ENCODE results near the gene VTI1B.
"Not testable (repeated sequence)": the region's sequence is repeated elsewhere in the genome, so short reads cannot be mapped to it uniquely, and the experiment has no call there.

VTI1B gene

DNA sequence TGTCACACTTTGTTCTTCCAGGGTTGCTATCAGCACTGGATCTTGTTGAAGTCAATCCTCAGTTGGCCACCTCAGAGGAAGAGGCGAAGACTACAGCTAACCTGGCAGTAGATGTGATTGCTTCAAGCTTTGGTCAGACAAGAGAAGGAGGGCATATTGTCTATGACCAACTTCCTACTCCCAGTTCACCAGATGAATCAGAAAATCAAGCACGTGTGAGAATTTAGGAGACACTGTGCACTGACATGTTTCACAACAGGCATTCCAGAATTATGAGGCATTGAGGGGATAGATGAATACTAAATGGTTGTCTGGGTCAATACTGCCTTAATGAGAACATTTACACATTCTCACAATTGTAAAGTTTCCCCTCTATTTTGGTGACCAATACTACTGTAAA, 23.7 kb downstream of the VTI1B start:
- no peaks in the 10 kb centered on the region for H3K4me1 Mint-ChIP-seq
- H3K9me3 Mint-ChIP-seq, result no peaks in the 10 kb centered on the region
- H3K4me3 Mint-ChIP-seq, result no peak overlapping the region
- peak overlapping the region; percentile 42 to 58 for H3K27ac Mint-ChIP-seq
- no peaks in the 10 kb centered on the region for H3K27me3 Mint-ChIP-seq
- ATAC-seq (no peak), DNase-seq (no peak)

DNA sequence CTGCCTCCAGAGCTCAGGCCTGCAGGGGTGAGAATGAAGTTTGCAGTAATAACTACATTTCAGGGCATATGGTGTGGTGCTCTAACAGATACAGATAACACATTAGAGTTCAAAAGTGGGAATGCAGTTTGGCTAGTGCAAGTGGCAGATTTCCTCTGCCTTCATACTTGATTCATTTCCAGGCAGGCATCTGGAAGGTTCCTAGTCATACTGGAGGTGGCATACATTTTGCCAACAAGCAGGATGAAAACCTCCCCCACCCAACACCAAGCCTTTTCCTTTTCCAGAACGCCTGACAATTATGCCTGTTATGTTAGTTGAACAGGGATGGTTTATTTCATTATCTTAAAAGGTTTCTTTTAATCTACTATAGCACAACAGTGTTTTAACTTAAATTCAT, 24.3 kb downstream of the VTI1B start:
- H3K27ac Mint-ChIP-seq, result no peak overlapping the region
- no peaks in the 10 kb centered on the region for H3K4me1 Mint-ChIP-seq
- no peak for ATAC-seq
- DNase-seq, result no peak
- no peaks in the 10 kb centered on the region for H3K27me3 Mint-ChIP-seq
- no peaks in the 10 kb centered on the region for H3K9me3 Mint-ChIP-seq
- H3K4me3 Mint-ChIP-seq, result no peak overlapping the region

DNA sequence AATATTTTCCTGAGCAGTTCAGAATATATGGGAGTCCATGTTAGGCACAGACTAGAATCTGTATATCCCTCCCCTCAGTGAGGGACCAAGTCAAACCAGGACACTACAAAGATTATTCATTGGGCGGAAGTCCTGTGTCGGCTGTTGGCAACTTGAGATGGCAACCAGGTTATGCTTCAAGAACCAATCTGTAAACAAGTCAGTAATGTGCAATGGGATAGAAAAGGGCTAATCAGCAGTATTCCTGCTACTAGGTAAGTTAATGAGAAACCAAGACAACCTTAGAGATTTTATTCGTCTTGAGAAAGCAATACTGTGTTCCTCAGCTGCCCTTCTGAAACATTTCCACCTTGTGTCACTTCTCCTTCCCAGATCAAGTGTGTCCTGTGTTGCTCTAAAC, 28.3 kb downstream of the VTI1B start:
- no peak overlapping the region for H3K4me3 Mint-ChIP-seq
- no peak overlapping the region for H3K27ac Mint-ChIP-seq
- ATAC-seq, result no peak

DNA sequence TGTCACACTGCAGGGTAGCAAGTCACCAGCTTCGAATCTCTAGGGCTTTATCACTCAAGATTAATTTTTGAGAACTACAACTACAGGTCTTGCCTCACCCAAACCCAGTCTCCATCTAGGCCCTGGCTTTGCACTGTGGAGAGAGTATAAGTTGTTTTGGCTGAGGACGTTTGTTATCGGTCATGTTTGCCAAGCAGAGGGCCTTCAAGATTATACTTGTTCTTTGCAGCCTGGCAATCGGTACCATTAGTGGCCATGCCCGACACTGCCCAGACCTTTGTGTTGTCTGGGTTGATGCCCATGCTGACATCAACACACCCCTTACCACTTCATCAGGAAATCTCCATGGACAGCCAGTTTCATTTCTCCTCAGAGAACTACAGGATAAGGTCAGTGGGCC, 29.0 kb downstream of the VTI1B start:
- Mint-ChIP-seq H3K27ac (no peak overlapping the region), H3K27me3 (no peaks in the 10 kb centered on the region), H3K4me1 (peaks cover 13% of the 10 kb centered on the region), H3K9me3 (no peaks in the 10 kb centered on the region), H3K4me3 (no peak overlapping the region)
- ATAC-seq (no peak), DNase-seq (no peak)

More for the DNA sequence above, 28.3 kb downstream of the VTI1B start:
- H3K27me3 Mint-ChIP-seq, result no peaks in the 10 kb centered on the region
- H3K9me3 Mint-ChIP-seq, result no peaks in the 10 kb centered on the region
- no peak for DNase-seq
- H3K4me1 Mint-ChIP-seq, result peaks cover 13% of the 10 kb centered on the region

DNA sequence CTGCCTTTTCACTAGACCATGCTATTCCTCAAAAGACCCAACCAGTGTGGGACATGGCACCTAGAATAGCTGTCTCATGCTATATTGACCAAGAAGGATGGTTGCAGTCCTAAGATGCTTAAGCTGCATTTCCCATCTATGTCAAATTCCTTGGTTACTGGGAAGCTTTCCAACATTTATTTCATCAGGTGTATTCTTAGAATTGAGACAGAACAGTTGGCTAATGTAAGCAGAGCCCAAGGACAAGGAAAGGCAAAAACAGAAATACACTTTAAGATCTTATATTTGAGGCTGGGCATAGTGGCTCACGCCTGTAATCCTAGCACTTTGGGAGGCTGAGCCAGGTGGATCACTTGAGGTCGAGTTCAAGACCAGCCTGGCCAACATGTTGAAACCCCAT, 30.0 kb downstream of the VTI1B start:
- Mint-ChIP-seq H3K4me1 (peaks cover 13% of the 10 kb centered on the region), H3K27ac (no peak overlapping the region), H3K27me3 (no peaks in the 10 kb centered on the region), H3K9me3 (no peaks in the 10 kb centered on the region), H3K4me3 (no peak overlapping the region)
- DNase-seq, result no peak
- ATAC-seq, result no peak

DNA sequence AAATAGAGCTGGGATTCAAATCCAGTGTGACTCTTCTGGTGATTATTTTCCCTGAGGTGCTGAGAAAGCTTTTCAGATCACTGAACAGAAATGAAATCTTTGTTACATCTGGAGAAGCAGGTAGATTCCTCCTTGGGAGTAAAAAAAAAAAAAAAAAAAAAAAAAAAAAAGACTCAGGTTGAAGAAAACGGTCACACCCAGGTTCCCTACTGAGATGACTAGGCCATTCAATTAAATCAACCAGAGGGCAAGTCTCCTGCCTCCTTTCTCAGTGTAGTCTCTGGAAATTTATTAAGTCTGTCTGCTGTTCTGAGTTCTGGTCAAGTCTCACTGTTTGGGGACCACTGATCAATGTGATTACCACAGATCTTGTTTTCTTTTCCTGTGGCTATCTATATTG, 30.7 kb downstream of the VTI1B start:
- H3K27me3 Mint-ChIP-seq, result no peaks in the 10 kb centered on the region
- DNase-seq, result no peak
- no peaks in the 10 kb centered on the region for H3K9me3 Mint-ChIP-seq
- H3K4me3 Mint-ChIP-seq, result no peak overlapping the region
- peaks cover 13% of the 10 kb centered on the region for H3K4me1 Mint-ChIP-seq
- no peak overlapping the region for H3K27ac Mint-ChIP-seq
- no peak for ATAC-seq

DNA sequence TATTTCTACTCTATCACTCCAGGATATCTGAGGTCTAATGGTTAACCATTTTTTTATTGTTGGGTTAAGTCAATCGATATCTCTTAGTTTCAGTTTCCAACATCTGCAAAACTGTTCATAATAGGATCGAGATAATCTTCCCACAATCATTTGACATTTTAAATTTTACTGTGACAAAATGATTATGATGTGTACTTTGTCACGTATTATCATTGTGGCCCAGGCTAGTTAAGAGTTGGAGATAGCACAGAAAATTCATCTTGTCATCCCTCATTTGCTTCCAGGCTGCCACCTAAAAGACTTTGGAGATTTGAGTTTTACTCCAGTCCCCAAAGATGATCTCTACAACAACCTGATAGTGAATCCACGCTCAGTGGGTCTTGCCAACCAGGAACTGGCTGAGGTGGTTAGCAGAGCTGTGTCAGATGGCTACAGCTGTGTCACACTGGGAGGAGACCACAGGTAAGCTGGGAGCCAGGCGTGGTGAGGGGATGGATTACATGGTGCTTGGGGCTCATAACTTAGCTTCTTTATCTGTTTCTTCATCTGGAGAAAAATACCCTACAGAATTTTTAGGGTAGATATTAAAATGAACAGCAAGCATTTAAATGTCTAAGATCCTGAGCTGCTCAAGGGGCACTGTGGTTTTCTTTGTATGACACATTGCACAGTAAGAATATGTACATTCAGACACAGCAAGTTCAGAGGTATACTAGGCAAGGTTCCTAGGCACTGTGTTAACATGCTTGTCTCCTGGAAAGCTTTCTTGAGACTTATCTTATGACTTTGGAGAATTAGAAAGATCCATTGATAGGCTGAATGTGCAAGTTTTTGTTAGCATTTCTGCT, 32.3 kb downstream of the VTI1B start:
- peak overlapping the region in 1 of 2 donors; percentile 13 for H3K27ac Mint-ChIP-seq
- H3K4me1 Mint-ChIP-seq, result peaks cover 13% of the 10 kb centered on the region
- ATAC-seq (peak; percentile 75), DNase-seq (no peak)
- H3K4me3 Mint-ChIP-seq, result no peak overlapping the region
- no peaks in the 10 kb centered on the region for H3K9me3 Mint-ChIP-seq
- H3K27me3 Mint-ChIP-seq, result no peaks in the 10 kb centered on the region

DNA sequence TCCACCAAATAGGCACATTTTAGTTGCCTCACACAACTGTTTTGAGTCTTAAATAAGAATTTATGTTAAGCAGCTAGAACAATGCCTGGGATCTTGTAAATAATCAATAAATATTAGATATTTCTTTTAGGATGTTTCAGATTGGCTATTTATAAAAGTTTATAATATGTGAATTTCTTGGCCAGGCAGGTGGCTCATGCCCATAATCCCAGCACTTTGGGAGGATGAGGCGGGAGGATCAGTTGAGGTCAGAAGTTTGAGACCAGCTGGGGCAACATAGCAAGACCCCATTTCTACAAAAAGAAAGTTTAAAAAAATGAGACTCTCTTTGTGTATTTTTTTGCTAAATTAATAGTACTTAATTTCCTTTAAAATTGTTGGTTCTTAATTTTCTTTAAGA, 33.0 kb downstream of the VTI1B start:
- Mint-ChIP-seq H3K27ac (no peak overlapping the region), H3K27me3 (no peaks in the 10 kb centered on the region), H3K9me3 (no peaks in the 10 kb centered on the region), H3K4me1 (peaks cover 13% of the 10 kb centered on the region), H3K4me3 (no peak overlapping the region)
- ATAC-seq (no peak), DNase-seq (no peak)

DNA sequence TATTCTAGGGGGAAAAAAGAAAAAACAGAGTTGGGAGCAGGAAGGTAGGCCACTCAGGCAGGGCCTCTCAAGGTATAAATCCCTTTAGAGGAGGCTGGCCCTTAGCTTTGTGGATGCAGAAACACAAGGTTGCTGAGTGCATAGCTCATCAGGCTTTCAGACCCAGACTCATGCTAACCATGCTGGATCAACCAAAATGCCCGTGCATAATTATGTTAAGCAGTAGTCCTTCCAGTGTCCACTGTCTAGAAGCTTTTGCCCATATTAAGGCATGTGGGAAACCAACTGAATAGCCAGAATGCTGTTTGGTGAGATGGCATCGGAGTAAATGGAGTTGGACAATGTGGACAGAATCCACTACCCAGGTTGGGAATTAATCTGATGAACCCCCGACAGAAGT, 35.8 kb downstream of the VTI1B start:
- no peak overlapping the region for H3K4me3 Mint-ChIP-seq

DNA sequence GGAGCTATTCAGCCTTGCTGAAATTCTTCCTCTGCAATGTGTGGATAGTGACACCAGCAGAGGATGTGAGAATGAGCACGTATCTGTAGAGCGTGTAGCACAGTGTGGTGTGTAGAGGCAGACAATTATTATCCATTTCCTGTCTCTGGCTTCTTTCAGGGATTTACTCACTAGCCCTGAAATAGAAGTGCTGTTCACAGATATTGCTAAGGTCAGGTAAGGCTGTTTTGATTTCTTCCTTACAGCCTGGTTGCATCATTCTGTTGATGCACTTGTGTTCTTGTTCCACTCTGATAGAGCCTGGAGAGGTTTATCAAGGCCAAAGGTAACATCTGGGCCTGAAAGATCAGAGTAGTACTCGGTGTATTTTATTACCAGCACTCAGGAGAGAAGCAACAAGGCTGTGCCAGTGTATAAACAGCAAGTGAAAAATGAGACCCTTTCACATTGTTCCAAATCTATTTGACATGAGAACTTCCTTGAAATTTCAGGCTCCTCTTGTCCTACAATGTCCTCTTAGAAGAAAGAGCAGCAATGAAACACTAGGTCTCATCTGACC, 38.0 kb downstream of the VTI1B start:
- DNase-seq (peak; percentile 2 to 16), ATAC-seq (peak; percentile 98)
- Mint-ChIP-seq H3K4me3 (no peak overlapping the region), H3K9me3 (no peaks in the 10 kb centered on the region), H3K27ac (peak overlapping the region; percentile 63 to 91), H3K4me1 (peaks cover 8% of the 10 kb centered on the region), H3K27me3 (no peaks in the 10 kb centered on the region)

More for the DNA sequence above, 35.8 kb downstream of the VTI1B start:
- no peaks in the 10 kb centered on the region for H3K9me3 Mint-ChIP-seq
- no peak overlapping the region for H3K27ac Mint-ChIP-seq
- DNase-seq (no peak), ATAC-seq (no peak)
- no peaks in the 10 kb centered on the region for H3K27me3 Mint-ChIP-seq
- peaks cover 21% of the 10 kb centered on the region for H3K4me1 Mint-ChIP-seq

DNA sequence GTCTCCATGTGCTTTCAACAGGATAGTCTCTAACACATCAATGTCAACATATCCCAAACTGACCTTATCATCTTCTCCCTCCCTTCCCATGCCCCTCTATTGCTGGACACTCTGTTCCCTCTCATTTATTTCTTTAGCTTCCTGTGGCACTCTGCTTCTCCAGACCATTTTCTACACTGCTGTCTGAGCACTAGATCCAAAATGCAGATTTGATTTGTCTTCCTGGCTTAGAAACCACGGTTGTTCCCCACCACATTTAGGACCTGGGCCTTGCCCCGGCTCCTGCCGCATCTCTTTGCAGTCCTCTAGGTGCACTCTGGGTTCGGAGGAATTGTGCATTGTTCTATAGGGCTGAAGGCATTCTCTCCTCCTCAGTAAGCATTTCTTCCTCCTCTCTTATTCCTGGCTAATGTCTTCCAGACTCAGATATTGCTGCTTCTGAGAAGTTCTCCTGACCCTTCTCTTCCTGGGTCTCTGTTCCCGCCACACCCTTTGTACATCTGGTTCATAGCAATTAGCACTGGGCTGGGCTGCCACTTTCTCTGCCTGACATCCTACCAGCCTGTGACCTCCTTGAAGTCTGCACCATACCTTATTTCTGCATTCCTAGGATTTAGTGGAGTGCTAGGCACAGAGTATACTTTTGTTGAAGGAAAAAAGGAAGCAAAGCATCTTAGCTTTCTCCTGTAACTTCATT, 40.8 kb downstream of the VTI1B start:
- Mint-ChIP-seq H3K4me1 (peaks cover 8% of the 10 kb centered on the region), H3K27ac (peak overlapping the region in 1 of 2 donors; percentile 27), H3K4me3 (no peak overlapping the region), H3K27me3 (no peaks in the 10 kb centered on the region), H3K9me3 (no peaks in the 10 kb centered on the region)
- no peak for DNase-seq
- ATAC-seq, result no peak

DNA sequence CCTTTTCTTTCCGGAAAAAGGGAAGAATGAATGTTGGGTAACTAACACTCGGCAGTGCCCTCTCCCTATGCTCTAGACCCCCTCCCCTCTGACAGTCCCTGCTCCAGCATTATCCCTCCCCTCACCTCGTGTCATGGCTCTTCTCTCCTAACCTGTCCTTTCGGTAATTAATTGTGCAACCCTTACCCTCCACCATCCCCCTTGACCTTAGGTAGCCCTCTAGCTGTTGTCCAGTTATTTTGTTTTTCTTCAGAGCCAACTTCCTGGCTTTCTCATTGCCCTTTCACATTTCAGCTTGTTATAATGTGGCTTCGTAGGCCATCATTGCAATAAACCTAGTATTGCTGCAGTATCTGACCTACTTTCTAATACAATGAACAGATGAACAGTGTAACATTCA, 43.5 kb downstream of the VTI1B start:
- H3K9me3 Mint-ChIP-seq, result no peaks in the 10 kb centered on the region
- H3K27ac Mint-ChIP-seq, result no peak overlapping the region
- ATAC-seq (no peak), DNase-seq (no peak)
- H3K4me3 Mint-ChIP-seq, result no peak overlapping the region
- H3K4me1 Mint-ChIP-seq, result peaks cover 2% of the 10 kb centered on the region
- no peaks in the 10 kb centered on the region for H3K27me3 Mint-ChIP-seq

DNA sequence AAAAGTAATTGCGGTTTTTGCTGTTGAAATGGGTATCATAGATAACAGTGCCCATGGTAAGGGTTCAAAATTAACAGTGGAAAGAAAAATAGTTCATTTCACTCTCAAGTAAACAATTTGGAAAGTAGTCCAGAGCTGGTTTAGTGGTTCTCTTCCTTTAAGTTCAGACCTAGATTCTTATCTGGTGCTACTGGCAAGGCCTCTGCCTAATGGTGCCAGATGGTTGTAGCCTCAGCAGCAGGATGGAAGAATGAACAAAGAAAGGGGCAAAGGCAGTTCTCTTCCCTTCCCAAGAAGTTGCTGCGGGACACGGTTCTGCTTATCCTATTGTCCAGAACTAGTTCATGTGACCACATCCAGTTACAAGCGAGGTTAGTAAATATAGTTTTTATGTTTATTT, 44.2 kb downstream of the VTI1B start:
- H3K4me1 Mint-ChIP-seq, result no peaks in the 10 kb centered on the region
- no peaks in the 10 kb centered on the region for H3K27me3 Mint-ChIP-seq
- no peaks in the 10 kb centered on the region for H3K9me3 Mint-ChIP-seq
- ATAC-seq (no peak), DNase-seq (no peak)
- no peak overlapping the region for H3K27ac Mint-ChIP-seq
- no peak overlapping the region for H3K4me3 Mint-ChIP-seq

DNA sequence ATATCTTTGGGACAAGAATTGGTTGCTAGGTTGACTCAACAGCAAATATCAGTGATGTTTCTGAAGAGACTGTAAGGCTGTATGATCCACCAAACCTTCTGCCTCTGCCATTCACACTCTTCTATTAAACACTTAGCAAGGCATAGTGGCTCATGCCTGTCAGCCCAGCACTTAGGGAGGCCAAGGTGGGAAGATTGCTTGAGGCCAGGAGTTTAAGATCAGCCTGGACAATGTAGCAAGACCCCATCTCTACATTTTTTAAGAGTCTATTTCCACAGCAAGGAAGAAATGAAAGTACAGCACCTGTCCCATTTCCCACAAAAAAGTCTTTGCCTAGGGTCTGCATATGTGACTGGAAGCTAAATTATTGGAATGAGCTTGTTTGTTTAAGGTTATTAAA, 46.9 kb downstream of the VTI1B start:
- H3K27ac Mint-ChIP-seq, result no peak overlapping the region
- H3K4me3 Mint-ChIP-seq, result no peak overlapping the region
- no peak for DNase-seq
- no peaks in the 10 kb centered on the region for H3K9me3 Mint-ChIP-seq
- no peak for ATAC-seq
- peaks cover 10% of the 10 kb centered on the region for H3K4me1 Mint-ChIP-seq
- no peaks in the 10 kb centered on the region for H3K27me3 Mint-ChIP-seq

DNA sequence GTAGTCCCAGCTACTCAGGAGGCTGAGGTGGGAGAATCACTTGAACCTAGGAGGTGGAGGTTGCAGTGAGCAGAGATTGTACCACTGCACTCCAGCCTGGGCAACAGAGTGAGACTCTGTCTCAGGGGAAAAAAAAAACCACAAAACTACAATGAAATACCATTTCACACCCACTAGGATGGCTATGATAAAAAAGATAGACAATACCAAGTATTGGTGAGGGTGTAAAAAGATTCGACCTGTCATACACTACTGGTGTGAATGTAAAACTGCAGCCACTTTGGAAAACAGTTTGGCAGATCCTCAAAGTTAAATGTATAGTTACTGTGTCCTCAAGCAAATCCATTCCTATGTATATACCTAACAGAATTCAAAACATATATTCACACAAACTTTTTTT, 48.3 kb downstream of the VTI1B start:
- H3K4me1 Mint-ChIP-seq, result peaks cover 16% of the 10 kb centered on the region
- not testable (repeated sequence) for H3K9me3 Mint-ChIP-seq, DNase-seq, H3K4me3 Mint-ChIP-seq, H3K27me3 Mint-ChIP-seq, H3K27ac Mint-ChIP-seq
- ATAC-seq, result peak; percentile 33

DNA sequence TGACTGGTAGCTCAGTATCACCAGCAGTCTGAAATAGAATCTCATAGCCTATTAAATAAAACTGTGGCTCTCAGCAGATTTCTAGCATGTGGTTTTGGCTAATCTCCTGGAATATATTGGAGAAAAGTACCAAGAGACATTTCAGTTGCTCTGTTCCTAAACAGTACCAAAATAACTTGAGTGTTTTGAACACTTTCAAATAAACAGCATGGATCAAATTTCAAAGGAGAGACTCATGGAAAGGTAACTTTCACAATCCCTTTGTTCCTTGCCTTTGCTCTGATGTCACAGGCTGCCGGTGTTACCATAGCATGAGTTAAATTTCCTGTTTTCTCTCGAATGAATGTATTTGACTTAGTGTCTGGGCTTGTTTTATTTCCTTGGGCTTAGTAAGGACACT, 51.3 kb downstream of the VTI1B start:
- DNase-seq (no peak), ATAC-seq (no peak)
- peaks cover 45% of the 10 kb centered on the region for H3K4me1 Mint-ChIP-seq
- peak overlapping the region; percentile 10 to 26 for H3K4me3 Mint-ChIP-seq
- H3K27me3 Mint-ChIP-seq, result peaks cover 16% of the 10 kb centered on the region
- H3K27ac Mint-ChIP-seq, result peak overlapping the region in 1 of 2 donors; percentile 47
- H3K9me3 Mint-ChIP-seq, result no peaks in the 10 kb centered on the region

Data from stimulated activated naive CD8-positive, alpha-beta T cell treated with anti-CD3 and anti-CD28 coated beads, Interleukin-15, amount 100 ng/mL, for 72 hours (primary cell).